Liver (tissue), 9 donors: Measurements from ENCODE around the gene DENND1C. TPM values are rescaled to one million over a fixed set of nuclear protein-coding genes. Genes with fewer than 3 reads are reported as not detected.

Experiments used
- DNase-seq: peaks from one replicate; pipeline ENCODE4 v3.0.0-alpha.2; 2017; ENCODE audit warnings: low spot score
- H3K27ac ChIP-seq, 2 donors: one replicate each; pipeline ENCODE4 v1.7.0; 2013; ENCODE audit warnings: inconsistent platforms in 2 of 2, low read length in 2 of 2, control low read depth in 1 of 2, low read depth in 1 of 2, mild to moderate bottlenecking in 1 of 2
- H3K27me3 ChIP-seq, 4 donors: one replicate each; pipeline versions ENCODE4 v1.6.1 to v1.7.0; 2013; ENCODE audit warnings: low read length in 3 of 4, inconsistent platforms in 1 of 4, mild to moderate bottlenecking in 1 of 4, moderate library complexity in 1 of 4; ENCODE audit not compliant: control insufficient read depth in 4 of 4, insufficient read depth in 4 of 4
- H3K36me3 ChIP-seq, 4 donors: one replicate each; pipeline versions ENCODE4 v1.6.1 to v1.7.0; 2013; ENCODE audit warnings: low read length in 3 of 4, mild to moderate bottlenecking in 3 of 4, low read depth in 1 of 4, moderate library complexity in 1 of 4; ENCODE audit not compliant: control insufficient read depth in 4 of 4, insufficient read depth in 3 of 4
- H3K4me1 ChIP-seq, 4 donors: one replicate each; pipeline versions ENCODE4 v1.6.1 to v1.7.0; 2013; ENCODE audit warnings: low read length in 3 of 4, mild to moderate bottlenecking in 3 of 4, moderate library complexity in 1 of 4; ENCODE audit not compliant: control insufficient read depth in 4 of 4, insufficient read depth in 4 of 4
- H3K4me3 ChIP-seq, 3 donors: one replicate each; pipeline versions ENCODE4 v1.6.1 to v1.7.0; 2013; ENCODE audit warnings: low read length in 3 of 3, control low read depth in 1 of 3, low read depth in 1 of 3, mild to moderate bottlenecking in 1 of 3
- H3K9ac ChIP-seq, 2 donors: one replicate each; pipeline ENCODE4 v1.7.0; 2013; ENCODE audit warnings: low read length in 2 of 2, mild to moderate bottlenecking in 2 of 2, moderate library complexity in 2 of 2, control low read depth in 1 of 2, low read depth in 1 of 2
- H3K9me3 ChIP-seq, 4 donors: one replicate each; pipeline versions ENCODE4 v1.6.1 to v1.7.0; 2013; ENCODE audit warnings: low read length in 3 of 4; ENCODE audit not compliant: control insufficient read depth in 4 of 4
- ATF3 ChIP-seq: IDR thresholded peaks from 2 replicates; pipeline ENCODE4 v1.6.1; 2016; ENCODE audit warnings: antibody characterized with exemption
- CTCF ChIP-seq: fragments of 150-350 bp; IDR thresholded peaks from 2 replicates; pipeline ENCODE4 v1.5.1; 2017; ENCODE audit warnings: improper control_type of control experiment, low read depth, low read length; ENCODE audit not compliant: missing input control
- FOXA1 ChIP-seq: IDR thresholded peaks from 2 replicates; pipeline ENCODE4 v1.6.1; 2016; ENCODE audit warnings: antibody characterized with exemption
- FOXA2 ChIP-seq: IDR thresholded peaks from 2 replicates; pipeline ENCODE4 v1.6.1; 2016; ENCODE audit warnings: antibody characterized with exemption
- GABPA ChIP-seq, 2 donors: IDR thresholded peaks in 1 of 2; conservative IDR thresholded peaks in 1 of 2; 2 replicates each; pipeline ENCODE4 v1.6.1; 2016; ENCODE audit warnings: antibody characterized with exemption in 2 of 2, mild to moderate bottlenecking in 1 of 2, moderate library complexity in 1 of 2
- HNF4A ChIP-seq, 2 donors: conservative IDR thresholded peaks; 2 replicates each; pipeline ENCODE4 v1.6.1; 2016; ENCODE audit warnings: antibody characterized with exemption in 2 of 2, mild to moderate bottlenecking in 2 of 2
- HNF4G ChIP-seq: IDR thresholded peaks from 2 replicates; pipeline ENCODE4 v1.6.1; 2016; ENCODE audit warnings: antibody characterized with exemption
- JUND ChIP-seq, 2 donors: IDR thresholded peaks; 2 replicates each; pipeline ENCODE4 v1.6.1; 2016; ENCODE audit warnings: antibody characterized with exemption in 2 of 2
- MAX ChIP-seq: IDR thresholded peaks from 2 replicates; pipeline ENCODE4 v1.6.1; 2016; ENCODE audit warnings: antibody characterized with exemption
- NR2F2 ChIP-seq: IDR thresholded peaks from 2 replicates; pipeline ENCODE4 v1.6.1; 2016; ENCODE audit warnings: antibody characterized with exemption
- RAD21 ChIP-seq, 2 donors: IDR thresholded peaks; 2 replicates each; pipeline ENCODE4 v1.6.1; 2016; ENCODE audit warnings: antibody characterized with exemption in 2 of 2, mild to moderate bottlenecking in 2 of 2
- REST ChIP-seq: IDR thresholded peaks from 2 replicates; pipeline ENCODE4 v1.6.1; 2016; ENCODE audit warnings: antibody characterized with exemption, mild to moderate bottlenecking
- SP1 ChIP-seq: IDR thresholded peaks from 2 replicates; pipeline ENCODE4 v1.6.1; 2018; ENCODE audit warnings: antibody characterized with exemption, mild to moderate bottlenecking
- TAF1 ChIP-seq: conservative IDR thresholded peaks from 2 replicates; pipeline ENCODE4 v1.6.1; 2016; ENCODE audit warnings: antibody characterized with exemption, mild to moderate bottlenecking
- YY1 ChIP-seq: IDR thresholded peaks from 2 replicates; pipeline ENCODE4 v1.6.1; 2016; ENCODE audit warnings: antibody characterized with exemption, mild to moderate bottlenecking
- ZBTB33 ChIP-seq: IDR thresholded peaks from 2 replicates; pipeline ENCODE4 v1.6.1; 2016; ENCODE audit warnings: antibody characterized with exemption
- WGBS: extraction: QIAGEN DNeasy Blood & Tissue Kit; methylation state at CpG from one replicate; pipeline ENCODE4 v1.1.7; 2013; 5-methylcytosine and 5-hydroxymethylcytosine counted together
- polyA plus RNA-seq, 2 donors: library from polyadenylated mRNA; stranded (reverse) in 1 of 2; unstranded in 1 of 2; fragments of 200-250 nt in 1 of 2; fragments of >200 nt in 1 of 2; fragmentation: Nextera tagmentation in 1 of 2; extraction: Ambion mirVana in 1 of 2; gene quantifications; one replicate each; pipeline versions ENCODE4 v1.2.1 to v1.2.3, GENCODE V29; 2013 to 2015
- total RNA-seq, 2 donors: library from RNA; depleted of rRNA; stranded (reverse); fragments of >200 nt; gene quantifications; one replicate each; pipeline ENCODE4 v1.2.3, GENCODE V29; 2014
- donor health status: healthy.
- donor health status: healthy.
- donor health status: healthy.
- donor health status: healthy.
- donor health status: healthy.

Gene DENND1C
- total and polyA plus RNA-seq, 4 donors = 0.99 to 1.5 (median 1.2) TPM

GRCh38 chr19:6453951-6454565 lies 27.5 kb downstream of the DENND1C start:
- H3K27ac ChIP-seq = no peak overlapping the region
- H3K9ac ChIP-seq = no peak overlapping the region
- no peak overlapping the region for H3K4me3 ChIP-seq
- peaks cover 2 to 41% (median 28%) of the 10 kb centered on the region in 4 donors for H3K36me3 ChIP-seq
- TF ChIP-seq FOXA1 = no peak
- TF ChIP-seq CTCF = no peak
- TF ChIP-seq SP1 = no peak
- no peak for TF ChIP-seq HNF4G
- TF ChIP-seq YY1 = no peak
- TF ChIP-seq TAF1 = no peak
- no peaks in the 10 kb centered on the region for H3K27me3 ChIP-seq
- DNase-seq = no peak
- H3K9me3 ChIP-seq = peaks cover 3 to 10% (median 5%) of the 10 kb centered on the region in 4 donors
- peaks cover 2 to 8% (median 6%) of the 10 kb centered on the region in 4 donors for H3K4me1 ChIP-seq
- WGBS = 98% methylated on average over 11 of the region's 11 CpGs

- TF ChIP-seq HNF4A (conservative IDR thresholded peaks at IDR 0.05) = no peak
- no peak for TF ChIP-seq FOXA1
- no peak for TF ChIP-seq GABPA (IDR thresholded peaks at IDR 0.05 in 1 of 2, conservative IDR thresholded peaks at IDR 0.05 in 1 of 2)
- no peak for TF ChIP-seq JUND (IDR thresholded peaks at IDR 0.05)
- TF ChIP-seq REST = no peak
- no peak for TF ChIP-seq CTCF
- TF ChIP-seq HNF4G = no peak
- TF ChIP-seq ZBTB33 = no peak
- TF ChIP-seq SP1 = no peak
- TF ChIP-seq ATF3 = no peak
- no peak for TF ChIP-seq MAX
- TF ChIP-seq TAF1 = no peak
- TF ChIP-seq NR2F2 = no peak
- TF ChIP-seq RAD21 (IDR thresholded peaks at IDR 0.05) = no peak
- no peak for TF ChIP-seq FOXA2
- H3K27ac ChIP-seq = no peak overlapping the region
- peaks cover 3 to 10% (median 5%) of the 10 kb centered on the region in 4 donors for H3K9me3 ChIP-seq
- H3K4me1 ChIP-seq = no peaks in the 10 kb centered on the region
- H3K27me3 ChIP-seq = no peaks in the 10 kb centered on the region
- WGBS = 98% methylated on average over 2 of the region's 2 CpGs
- no peak for DNase-seq
- peaks cover 2 to 41% (median 28%) of the 10 kb centered on the region in 4 donors for H3K36me3 ChIP-seq
- no peak overlapping the region for H3K4me3 ChIP-seq
- no peak overlapping the region for H3K9ac ChIP-seq
These were observed 28.7 kb downstream of the DENND1C start for GRCh38 chr19:6452899-6453298.
